HG03520 (cell line): ENCODE data around the gene SMIM1.
"Not testable (repeated sequence)": the region's sequence is repeated elsewhere in the genome, so short reads cannot be mapped to it uniquely, and the experiment has no call there.

Experiments used
- ATAC-seq: cut with Tn5 transposase; IDR thresholded peaks from one replicate; pipeline ENCODE4 v1.9.1; 2021; ENCODE audit warnings: mild to moderate bottlenecking, moderate library complexity; ENCODE audit not compliant: unreplicated experiment

Gene SMIM1, protein sequence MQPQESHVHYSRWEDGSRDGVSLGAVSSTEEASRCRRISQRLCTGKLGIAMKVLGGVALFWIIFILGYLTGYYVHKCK

DNA sequence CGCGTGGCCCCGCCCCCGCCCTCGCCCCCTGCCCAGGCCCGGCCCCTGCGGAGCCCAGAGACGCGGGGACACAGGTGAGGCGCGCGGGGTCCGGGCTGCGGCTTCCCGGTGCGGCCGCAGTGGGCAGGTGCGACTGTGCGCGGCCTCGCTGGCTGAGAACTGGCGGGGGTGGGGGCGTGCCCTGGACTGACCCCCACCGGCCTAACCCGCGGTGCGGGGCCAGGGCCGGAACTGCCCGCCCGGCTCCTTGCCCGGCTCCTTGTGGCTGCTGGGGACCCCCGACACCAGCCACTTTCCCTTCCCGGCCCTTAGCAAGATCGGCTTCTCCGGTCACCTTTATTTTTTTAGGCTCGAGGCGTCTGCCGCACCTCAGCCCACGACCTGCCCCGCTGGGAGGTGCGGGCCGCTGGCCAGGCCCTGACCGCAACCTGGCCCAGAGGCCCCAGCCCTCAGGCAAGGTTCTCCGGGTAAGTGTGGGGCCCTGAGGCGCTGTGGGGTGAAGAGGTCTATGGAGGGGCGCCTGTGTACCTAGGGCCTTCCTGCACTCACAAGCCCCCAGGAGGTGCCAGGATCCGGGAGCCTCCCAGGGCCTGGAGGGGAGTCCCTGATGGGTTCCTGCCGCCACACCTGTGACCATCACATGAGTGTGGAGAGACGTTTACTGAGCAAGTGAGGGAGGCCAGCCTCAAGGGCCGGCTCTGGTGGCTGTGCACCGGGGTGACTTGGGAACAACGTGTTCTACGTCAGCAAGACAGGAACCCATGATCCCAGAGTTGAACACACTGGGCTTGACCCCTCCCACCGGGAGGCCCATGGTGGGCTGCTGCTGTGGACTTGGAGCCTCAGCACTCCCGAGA lies at the start of gene SMIM1:
TSS of gene SMIM1 (plus strand) at position 35 of the 857 bp plus-strand sequence. CDS start 2,625 bp downstream, outside the sequence.
- ATAC-seq = no peak

DNA sequence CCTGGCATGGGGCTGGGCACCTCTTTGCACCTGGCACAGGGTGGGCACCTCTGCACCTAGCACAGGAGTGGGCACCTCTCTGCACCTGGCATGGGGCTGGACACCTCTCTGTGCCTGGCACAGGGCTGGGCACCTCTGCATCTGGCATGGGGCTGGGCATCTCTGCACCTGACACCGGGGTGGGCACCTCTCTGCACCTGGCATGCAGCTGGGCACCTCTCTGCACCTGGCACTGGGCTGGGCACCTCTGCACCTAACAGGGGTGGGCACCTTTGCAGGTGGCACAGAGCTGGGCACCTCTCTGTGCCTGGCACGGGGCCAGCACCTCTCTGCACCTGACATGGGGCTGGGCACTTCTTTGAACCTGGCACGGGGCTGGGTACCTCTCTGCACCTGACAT lies 49.7 kb upstream of the SMIM1 start:
- no peak for ATAC-seq

DNA sequence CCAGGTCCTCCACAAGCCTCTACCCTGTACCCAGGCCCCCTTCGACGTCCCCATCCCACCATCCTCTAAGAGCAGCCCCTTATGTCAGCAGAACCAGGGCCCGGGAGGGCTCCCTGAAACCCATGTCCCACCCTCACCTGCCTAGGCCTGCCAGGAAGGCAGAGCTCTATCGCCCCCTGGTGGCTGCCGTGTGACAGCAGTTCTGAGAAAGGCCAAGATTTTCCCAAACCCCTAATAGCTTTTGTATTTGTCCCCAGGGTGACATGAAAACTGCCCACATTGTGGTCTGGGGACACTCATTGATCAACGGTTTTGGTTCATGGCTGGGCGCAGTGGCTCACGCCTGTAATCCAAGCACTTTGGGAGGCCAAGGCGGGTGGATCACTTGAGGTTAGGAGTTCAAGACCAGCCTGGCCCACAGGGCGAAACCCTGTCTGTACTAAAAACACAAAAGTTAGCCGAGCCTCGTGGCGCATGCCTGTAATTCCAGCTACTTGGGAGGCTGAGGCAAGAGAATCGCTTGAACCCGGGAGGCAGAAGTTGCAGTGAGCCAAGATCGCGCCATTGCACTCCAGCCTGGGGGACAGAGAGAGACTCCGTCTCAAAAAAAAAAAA lies 48.0 kb upstream of the SMIM1 start:
- not testable (repeated sequence) for ATAC-seq

DNA sequence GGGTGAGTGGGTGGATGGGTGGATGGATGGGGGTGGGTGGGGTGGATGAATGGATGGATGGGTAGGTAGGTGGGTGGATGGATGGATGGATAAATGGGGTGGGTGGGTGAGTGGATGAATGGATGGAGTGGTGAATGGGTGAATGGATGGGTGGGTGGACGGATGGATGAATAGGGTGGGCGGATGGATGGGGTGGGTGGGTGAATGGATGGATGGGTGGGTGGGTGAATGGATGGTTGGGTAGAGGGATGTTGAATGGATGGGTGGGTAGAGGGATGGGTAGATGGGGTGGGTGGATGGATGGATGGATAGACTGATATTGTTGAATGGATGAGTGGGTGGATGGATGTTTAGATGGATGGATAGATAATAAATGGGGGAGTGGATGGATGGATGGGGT lies 47.2 kb upstream of the SMIM1 start:
- ATAC-seq = no peak

DNA sequence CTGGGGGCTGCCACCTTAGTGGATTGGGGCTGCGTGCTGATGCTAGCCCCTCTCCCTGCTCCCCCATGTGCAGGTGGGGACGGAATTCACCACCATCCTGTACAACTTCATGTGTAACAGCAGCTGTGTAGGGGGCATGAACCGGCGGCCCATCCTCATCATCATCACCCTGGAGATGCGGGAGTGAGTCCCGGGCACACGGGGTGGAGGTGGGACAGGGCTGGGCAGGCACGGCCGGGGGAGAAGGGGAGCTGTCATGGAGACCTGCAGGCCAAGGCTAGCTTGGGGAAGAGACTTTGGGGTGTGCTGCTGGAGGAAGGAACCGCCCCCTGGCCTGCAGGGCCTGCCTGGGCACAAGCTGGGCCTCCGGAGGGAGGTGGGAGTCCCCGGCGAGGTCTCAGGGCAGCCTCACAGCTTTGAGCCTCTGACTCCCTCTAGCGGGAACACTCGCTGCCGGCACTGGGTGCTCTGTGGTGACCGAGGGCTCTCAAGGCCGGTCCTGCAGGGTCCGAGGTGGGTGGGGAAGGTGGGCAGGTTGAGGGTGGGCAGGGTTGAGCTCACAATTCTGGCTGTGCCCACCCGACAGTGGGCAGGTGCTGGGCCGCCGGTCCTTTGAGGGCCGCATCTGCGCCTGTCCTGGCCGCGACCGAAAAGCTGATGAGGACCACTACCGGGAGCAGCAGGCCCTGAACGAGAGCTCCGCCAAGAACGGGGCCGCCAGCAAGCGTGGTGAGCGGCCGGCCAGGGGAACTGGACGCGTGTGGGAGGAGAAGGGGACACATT lies 45.3 kb upstream of the SMIM1 start:
- ATAC-seq = no peak

DNA sequence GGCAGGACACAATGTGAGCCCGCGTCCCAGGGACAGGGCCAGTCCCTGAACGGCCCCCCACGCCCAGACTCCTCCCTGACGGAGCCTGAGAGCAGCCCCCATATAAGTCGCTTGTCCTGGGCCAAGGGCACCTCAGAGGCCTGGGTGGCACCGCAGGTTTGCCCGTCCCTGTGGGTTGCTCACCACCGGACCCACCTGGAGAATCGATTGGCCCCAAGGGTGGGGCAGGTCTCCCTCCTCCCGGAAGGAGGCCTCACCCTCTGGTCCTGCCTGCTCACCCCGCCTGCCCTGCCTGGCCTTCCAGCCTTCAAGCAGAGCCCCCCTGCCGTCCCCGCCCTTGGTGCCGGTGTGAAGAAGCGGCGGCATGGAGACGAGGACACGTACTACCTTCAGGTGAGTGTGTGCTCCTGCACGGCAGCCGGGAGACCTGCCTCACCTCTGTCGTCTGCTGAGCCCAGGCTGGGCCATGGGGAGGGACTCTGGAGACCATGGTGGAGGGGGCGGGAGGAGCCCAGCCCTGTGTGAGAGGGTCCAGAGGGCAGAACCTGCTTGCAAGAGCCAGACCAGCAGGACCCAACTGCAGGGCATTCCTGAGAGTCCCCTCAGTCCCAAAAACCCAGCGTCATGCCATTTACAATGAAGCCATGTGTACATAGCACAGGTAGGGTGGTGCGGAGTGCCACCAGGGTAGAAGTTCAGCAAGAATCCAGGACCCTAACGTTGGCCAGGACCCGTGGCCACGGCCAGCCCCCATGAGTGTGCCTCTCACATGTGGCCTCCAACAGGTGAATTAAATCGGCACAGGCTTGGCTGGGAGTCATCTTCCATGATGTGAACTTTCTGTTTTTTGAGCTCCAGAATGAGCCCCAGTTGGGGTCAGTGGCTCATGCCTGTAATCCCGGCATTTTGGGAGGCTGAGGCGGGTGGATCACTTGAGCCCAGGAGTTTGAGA lies 44.4 kb upstream of the SMIM1 start:
- no peak for ATAC-seq

DNA sequence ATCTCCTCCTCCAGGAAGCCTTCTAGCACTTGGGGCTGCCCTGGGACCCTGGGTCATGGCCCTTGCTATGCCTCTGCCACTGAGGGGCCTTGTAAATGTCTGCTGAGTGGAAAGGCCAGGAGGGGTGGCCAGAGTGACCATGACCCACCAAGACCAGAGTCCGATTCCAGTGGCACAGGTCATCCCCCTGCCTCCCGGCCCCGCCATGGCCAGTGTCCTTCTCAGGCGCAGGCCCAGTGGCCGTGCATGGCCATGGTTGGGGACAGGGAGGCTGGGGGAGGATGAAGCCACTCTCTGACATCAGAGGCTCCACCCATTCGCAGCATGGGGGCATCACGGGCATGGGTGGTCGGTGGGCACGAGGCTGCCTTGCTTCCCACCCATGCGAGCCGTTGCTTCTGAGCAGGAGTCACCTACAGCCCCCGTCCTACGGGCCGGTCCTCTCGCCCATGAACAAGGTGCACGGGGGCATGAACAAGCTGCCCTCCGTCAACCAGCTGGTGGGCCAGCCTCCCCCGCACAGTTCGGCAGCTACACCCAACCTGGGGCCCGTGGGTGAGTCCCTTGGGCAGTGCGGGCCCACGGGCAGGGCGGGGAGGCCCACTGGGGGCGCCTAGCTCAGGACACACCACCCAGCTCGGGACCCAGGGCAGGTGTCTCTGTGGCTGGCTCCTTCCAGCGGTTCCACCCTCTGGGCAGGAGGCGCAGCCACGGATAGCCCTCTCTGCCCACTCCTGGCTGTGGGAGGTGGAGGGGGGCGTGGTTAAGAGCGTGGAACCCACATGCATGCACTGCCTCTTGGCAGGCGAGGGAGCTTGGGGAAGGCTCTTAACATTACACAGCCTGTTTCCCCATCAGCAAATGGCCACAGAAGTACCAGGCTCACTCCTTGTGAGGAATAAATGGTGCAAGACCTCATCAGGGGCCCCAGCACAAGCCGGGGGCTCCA lies 42.7 kb upstream of the SMIM1 start:
- ATAC-seq = no peak

DNA sequence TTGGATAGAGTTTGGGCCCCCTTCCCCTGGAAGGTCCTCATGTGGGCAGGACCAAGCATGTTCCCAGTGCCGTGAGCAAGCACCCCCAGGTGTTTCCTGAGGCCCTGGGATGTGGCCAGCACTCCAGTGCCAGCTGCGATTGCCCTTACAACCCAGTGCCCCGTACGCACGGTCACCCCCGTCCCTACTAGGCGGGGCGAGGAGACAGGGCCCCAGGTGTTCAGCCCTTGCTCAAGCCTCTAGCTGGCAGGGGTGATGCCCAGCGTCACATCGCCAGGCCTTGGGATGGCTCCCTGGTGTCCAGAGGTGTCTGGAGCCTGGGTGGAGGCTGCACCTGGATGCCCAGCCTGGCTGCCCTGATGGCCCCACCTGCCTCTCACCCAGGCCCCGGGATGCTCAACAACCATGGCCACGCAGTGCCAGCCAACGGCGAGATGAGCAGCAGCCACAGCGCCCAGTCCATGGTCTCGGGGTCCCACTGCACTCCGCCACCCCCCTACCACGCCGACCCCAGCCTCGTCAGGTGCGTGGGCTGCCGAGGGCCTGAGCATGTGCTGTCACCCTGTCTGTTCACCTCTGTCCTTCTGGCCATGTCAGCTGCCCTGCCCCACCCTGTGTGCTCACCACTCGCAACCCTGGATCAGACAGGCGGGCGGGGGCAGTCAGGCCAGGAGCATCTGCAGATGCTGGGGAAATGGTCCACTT lies 41.9 kb upstream of the SMIM1 start:
- no peak for ATAC-seq

DNA sequence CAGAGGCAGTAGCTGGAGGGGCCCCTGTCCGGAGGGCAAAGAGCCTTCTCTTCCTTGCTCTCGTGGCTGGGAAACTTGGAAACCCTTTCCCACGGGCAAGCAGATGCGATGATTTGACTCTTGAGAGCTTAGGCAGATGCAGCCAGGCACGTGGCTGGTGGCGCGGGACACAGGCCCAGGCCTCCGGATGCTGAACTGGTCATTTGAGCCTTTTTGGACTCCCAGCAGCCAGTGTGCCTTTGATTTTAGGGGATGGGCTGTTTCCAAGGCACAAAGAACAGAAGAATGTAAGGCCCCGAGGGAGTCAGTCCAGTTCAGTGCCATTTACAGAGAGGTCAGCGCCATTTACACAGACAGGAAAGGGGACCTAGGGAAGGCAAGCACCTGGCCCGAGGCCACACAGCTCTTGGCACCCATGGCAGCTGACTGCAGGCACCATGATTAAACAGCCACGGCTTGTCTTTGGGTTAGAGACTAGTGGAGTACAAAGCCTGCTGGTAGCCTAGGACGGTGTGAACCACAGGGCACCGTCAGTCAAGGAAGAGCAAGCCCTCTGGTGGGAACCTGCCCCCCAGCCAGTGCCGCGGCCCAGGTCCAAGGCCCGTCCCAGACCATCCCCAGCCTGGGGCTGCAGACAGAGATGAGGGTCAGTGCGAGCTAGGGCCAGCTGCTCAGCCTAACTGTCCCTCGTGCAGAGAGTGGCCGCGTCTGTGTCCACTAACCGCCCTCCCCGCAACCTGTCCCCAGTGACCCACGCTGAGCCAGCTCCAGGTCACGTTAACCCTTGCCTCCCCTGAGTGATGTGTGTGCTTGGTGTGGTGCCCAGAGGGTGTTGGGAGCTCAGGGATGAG lies 40.7 kb upstream of the SMIM1 start:
- no peak for ATAC-seq

DNA sequence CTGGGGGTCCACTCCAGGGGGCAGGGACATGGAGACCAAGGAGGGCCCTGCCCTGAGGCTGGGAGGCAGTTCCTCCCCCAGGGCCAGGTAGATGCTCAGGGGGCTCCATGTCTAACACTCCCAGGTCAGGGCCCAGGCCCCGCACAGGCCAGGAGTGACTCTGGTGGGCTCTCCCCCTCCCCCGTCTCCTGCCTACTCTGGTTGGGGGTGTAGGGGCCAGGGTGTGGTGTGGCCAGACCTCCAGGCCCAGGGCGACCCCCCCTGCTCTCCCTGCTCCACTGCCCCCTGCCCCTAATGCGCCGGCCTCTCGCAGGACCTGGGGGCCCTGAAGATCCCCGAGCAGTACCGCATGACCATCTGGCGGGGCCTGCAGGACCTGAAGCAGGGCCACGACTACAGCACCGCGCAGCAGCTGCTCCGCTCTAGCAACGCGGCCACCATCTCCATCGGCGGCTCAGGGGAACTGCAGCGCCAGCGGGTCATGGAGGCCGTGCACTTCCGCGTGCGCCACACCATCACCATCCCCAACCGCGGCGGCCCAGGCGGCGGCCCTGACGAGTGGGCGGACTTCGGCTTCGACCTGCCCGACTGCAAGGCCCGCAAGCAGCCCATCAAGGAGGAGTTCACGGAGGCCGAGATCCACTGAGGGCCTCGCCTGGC lies 40.0 kb upstream of the SMIM1 start:
- ATAC-seq = no peak

DNA sequence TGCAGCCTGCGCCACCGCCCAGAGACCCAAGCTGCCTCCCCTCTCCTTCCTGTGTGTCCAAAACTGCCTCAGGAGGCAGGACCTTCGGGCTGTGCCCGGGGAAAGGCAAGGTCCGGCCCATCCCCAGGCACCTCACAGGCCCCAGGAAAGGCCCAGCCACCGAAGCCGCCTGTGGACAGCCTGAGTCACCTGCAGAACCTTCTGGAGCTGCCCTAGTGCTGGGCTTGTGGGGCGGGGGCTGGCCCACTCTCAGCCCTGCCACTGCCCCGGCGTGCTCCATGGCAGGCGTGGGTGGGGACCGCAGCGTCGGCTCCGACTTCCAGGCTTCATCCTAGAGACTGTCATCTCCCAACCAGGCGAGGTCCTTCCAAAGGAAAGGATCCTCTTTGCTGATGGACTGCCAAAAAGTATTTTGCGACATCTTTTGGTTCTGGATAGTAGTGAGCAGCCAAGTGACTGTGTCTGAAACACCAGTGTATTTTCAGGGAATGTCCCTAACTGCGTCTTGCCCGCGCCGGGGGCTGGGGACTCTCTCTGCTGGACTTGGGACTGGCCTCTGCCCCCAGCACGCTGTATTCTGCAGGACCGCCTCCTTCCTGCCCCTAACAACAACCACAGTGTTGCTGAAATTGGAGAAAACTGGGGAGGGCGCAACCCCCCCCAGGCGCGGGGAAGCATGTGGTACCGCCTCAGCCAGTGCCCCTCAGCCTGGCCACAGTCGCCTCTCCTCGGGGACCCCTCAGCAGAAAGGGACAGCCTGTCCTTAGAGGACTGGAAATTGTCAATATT lies 39.3 kb upstream of the SMIM1 start:
- ATAC-seq = no peak

DNA sequence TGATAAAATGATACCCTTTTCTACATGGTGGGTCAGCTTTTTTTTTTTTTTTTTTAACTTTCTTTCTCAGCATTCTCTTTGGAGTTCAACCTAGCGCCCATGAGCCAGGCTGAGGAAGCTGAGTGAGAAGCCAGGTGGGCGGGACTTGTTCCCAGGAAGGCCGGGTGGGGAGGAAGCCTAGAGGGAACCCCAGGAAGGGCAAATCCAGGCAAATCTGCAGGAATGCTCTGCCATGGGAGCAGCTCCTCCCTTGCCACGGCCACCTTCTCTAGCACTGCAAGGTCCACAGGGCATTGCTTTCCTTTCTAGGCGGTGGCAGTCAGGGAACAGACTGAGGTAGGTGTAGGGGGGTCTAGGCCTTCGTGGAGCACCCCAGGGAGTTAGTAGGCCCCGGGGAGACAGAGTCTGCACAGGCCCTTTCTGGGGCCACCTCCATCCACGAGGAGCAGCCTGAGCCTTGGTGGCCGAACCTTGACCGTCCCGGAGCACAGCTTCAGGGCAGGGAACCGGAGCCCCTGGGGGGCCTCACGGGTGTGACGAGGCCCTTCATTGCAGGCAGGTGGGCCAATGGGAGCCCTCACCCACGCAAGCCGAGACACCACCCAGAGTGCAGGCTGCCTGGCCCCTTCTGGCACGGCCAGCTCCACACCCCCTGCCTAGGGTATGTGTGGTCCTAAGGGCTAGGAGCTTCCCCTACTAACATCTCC lies 38.5 kb upstream of the SMIM1 start:
- no peak for ATAC-seq

DNA sequence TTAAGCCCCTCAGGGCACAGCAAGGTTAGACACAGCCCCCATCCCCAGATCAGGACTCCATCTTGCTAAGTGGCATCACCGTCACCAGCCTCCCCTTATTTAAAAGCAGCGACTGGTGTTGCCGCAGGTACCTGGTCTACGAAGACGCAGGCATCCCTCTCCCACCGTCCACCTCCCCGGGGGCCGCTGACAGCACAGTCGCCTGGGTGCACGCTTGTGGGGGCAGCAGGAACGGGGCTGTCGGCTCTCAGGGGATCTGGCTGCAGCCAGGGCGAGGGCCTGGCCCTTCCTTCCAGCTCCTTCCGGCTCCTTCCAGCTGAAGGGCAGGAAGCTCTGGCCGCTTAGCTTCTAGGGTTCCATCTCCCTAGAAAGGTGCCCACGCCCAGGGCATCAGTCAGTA lies 37.9 kb upstream of the SMIM1 start:
- no peak for ATAC-seq

DNA sequence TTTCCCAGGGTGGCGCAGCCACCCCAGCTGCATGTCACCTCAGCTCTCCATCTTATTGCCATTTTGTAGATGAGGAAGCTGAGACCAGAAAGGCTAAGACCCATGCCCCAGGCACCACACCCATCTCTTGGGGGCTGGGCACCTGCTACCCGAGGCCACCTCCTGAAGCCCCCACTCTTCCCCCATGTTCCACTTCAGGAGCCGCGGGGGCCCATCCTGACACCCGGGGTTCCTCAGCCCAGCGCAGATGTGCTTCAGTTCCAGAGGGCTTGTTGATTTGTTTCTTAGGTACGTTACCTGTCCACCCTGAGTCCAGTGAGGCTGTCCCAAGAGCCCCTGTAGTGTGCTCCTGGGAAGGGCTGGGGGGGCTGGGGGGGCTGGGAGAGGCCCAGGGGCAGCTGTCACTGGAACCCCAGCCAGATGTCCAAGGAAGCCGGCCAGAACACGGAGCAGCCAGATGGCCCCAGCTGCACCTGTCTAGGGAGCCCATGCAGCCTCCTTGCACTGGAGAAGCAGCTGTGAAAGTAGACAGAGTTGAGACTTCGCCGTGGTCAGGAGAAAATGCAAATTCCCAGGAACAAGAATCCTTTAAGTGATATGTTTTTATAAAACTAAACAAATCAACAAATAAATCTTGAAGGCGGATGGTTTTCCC lies 37.4 kb upstream of the SMIM1 start:
- ATAC-seq = no peak

DNA sequence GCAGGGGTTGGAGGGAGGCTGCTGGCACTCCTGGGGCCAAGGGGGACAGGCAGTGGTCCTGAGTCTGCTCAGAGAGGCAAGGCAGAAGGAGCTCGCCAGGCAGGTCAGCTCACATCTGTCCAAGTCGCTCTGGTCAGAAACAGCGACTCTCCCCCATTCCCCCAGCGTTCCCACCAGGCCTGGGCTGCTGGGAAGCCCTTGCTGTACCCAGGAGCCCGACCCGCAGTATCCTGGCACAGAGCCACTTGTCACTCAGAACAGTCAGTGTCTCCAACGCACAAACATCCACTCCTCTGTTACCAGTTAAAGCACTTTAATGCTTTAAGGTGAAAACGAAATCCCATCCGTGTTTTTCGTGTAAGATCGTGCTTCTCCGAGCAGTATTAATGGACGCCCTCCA lies 36.9 kb upstream of the SMIM1 start:
- no peak for ATAC-seq
